ENCODE measurements around the gene SYAP1. TPM values are rescaled to one million over a fixed set of nuclear protein-coding genes. Genes with fewer than 3 reads are reported as not detected.

SYAP1 gene, protein sequence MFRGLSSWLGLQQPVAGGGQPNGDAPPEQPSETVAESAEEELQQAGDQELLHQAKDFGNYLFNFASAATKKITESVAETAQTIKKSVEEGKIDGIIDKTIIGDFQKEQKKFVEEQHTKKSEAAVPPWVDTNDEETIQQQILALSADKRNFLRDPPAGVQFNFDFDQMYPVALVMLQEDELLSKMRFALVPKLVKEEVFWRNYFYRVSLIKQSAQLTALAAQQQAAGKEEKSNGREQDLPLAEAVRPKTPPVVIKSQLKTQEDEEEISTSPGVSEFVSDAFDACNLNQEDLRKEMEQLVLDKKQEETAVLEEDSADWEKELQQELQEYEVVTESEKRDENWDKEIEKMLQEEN
- total RNA-seq (30.8 and 49.7 TPM in 2 replicates), polyA plus RNA-seq (19.4 and 29.6 TPM in 2 replicates), polyA minus RNA-seq (ENCODE audit: low replicate concordance) (9.8 and 10.2 TPM in 2 replicates)
- 18.7 and 26.4 TPM in 2 replicates for polyA plus RNA-seq (2012)

DNA sequence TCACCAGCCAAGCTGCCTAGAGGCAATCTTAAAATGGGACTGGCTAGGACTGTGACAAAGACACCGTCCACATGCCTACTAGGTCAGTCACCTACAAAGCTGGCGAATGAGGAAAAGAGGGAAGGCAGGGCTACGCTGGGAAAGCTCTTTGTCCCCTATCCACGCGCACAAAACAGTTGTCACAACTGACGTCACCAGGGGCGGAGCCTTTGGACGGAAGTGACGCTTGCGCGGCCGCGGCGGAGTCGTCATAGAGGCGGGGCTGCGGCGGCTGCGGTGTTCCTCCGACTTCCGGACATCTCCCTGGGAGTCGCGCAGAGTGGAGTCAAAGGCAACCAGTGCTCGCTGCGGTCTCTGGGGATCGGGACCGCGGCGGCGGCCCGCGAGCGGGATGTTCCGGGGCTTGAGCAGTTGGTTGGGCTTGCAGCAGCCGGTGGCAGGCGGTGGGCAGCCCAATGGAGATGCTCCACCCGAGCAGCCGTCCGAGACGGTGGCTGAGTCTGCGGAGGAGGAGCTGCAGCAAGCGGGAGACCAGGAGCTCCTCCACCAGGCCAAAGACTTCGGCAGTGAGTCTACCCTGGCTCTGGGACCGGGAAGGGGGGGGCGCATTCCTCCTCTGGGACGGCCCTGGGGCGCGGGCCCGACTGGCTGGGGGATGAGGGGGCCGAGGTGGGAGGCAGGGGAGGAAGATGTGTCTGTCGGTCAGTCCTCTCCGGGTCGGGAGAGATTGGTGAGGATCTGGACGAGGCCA lies at the start of gene SYAP1:
Gene SYAP1, plus strand, starts transcription at position 279 of the 751 bp plus-strand sequence. Its CDS starts 113 bp downstream, at position 392.
- Histone ChIP-seq H4K20me1 (ENCODE audit: control insufficient read depth, extremely low read depth, insufficient read depth, low read length) (no peaks in the 10 kb centered on the region), H3K9me3 (ENCODE audit: control insufficient read depth, insufficient read depth, low read depth, low read length) (no peaks in the 10 kb centered on the region), H3K9ac (ENCODE audit: insufficient read depth, low read length) (peak within 1 kb of the TSS; percentile 94), H2AFZ (ENCODE audit: low read length) (peak within 1 kb of the TSS; percentile 85), H3K36me3 (ENCODE audit: control insufficient read depth, insufficient read depth, low read length) (no peaks in the 10 kb centered on the region), H3K27ac (ENCODE audit: insufficient read depth, low read length) (peak within 1 kb of the TSS; percentile 100), H3K4me3 (replicated peaks in 1 of 4; ENCODE audit: control extremely low read depth in 1 of 4, insufficient read depth in 1 of 4, low read depth in 3 of 4, low read length in 4 of 4) (peak within 1 kb of the TSS; percentile 67 to 87 (median 78)), H3K27me3 (ENCODE audit: control insufficient read depth, insufficient read depth, low read length) (no peaks in the 10 kb centered on the region), H3K79me2 (ENCODE audit: control insufficient read depth, insufficient read depth, low read length) (peaks cover 39% of the 10 kb centered on the region), H3K4me1 (ENCODE audit: control insufficient read depth, extremely low read depth, insufficient read depth, low read length) (no peaks in the 10 kb centered on the region), H3K4me2 (ENCODE audit: extremely low read depth, insufficient read depth, low read length) (peak within 1 kb of the TSS; percentile 100)
- TF ChIP-seq, protein P1, sequence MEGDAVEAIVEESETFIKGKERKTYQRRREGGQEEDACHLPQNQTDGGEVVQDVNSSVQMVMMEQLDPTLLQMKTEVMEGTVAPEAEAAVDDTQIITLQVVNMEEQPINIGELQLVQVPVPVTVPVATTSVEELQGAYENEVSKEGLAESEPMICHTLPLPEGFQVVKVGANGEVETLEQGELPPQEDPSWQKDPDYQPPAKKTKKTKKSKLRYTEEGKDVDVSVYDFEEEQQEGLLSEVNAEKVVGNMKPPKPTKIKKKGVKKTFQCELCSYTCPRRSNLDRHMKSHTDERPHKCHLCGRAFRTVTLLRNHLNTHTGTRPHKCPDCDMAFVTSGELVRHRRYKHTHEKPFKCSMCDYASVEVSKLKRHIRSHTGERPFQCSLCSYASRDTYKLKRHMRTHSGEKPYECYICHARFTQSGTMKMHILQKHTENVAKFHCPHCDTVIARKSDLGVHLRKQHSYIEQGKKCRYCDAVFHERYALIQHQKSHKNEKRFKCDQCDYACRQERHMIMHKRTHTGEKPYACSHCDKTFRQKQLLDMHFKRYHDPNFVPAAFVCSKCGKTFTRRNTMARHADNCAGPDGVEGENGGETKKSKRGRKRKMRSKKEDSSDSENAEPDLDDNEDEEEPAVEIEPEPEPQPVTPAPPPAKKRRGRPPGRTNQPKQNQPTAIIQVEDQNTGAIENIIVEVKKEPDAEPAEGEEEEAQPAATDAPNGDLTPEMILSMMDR (conservative IDR thresholded peaks at IDR 0.05 in 1 of 2, IDR thresholded peaks at IDR 0.05 in 1 of 2; ENCODE audit: low read depth in 1 of 2, low read length in 2 of 2): no peak
- no peak for TF ChIP-seq EZH2 (IDR thresholded peaks at IDR 0.05; ENCODE audit: low read length, missing control alignments)
- peak; percentile 97 for DNase-seq (ENCODE audit: low read depth in 2 of 2)

DNA sequence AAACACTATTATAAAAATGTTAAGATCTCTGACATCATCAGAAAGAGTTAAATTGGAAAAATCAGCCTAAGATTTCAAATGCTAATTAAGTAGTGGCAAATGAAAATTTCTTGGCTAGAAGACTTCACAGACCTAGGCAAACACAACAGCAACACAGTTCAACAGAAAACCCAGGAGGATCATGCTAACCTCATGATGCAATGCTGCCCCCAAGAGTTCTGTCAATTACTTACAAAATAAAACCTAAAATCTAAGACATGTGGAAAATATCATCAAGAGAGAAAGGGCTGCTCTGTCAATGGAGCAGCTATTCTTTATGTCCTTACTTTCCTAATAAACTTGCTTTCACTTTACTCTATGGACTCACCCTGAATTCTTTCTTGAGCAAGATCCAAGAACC lies 48.4 kb upstream of the SYAP1 start:
- no peak for TF ChIP-seq EZH2 (IDR thresholded peaks at IDR 0.05; ENCODE audit: low read length, missing control alignments)
- TF ChIP-seq, protein P1 (conservative IDR thresholded peaks at IDR 0.05 in 1 of 2, IDR thresholded peaks at IDR 0.05 in 1 of 2; ENCODE audit: low read depth in 1 of 2, low read length in 2 of 2): peak in 1 of 2 donors; percentile 24
- H3K9ac ChIP-seq (ENCODE audit: insufficient read depth, low read length): no peak overlapping the region
- H3K9me3 ChIP-seq (ENCODE audit: control insufficient read depth, insufficient read depth, low read depth, low read length): no peaks in the 10 kb centered on the region

DNA sequence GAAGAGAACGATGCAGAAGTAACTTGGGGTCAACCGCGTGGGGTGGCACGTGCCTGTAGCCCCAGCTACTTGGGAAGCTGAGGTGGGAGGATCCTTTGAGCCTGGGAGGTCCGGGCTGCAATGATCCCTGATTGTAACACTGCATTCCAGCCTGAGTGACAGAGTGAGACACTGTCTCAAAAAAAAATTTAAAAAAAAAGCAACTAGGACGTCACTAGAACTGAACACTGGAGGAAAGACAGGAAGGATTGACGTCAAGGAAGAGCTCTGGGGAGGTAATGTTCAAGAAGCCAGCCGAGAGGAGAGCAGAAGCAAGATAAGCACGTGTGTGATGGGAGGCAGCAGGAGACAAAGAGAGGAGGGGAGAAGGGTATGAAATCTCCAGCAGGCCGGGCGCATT lies 40.7 kb upstream of the SYAP1 start:
- Histone ChIP-seq H4K20me1 (ENCODE audit: control insufficient read depth, extremely low read depth, insufficient read depth, low read length) (no peaks in the 10 kb centered on the region), H3K4me1 (ENCODE audit: control insufficient read depth, extremely low read depth, insufficient read depth, low read length) (no peaks in the 10 kb centered on the region), H3K79me2 (ENCODE audit: control insufficient read depth, insufficient read depth, low read length) (no peaks in the 10 kb centered on the region), H2AFZ (ENCODE audit: low read length) (no peak overlapping the region), H3K9ac (ENCODE audit: insufficient read depth, low read length) (no peak overlapping the region), H3K9me3 (ENCODE audit: control insufficient read depth, insufficient read depth, low read depth, low read length) (no peaks in the 10 kb centered on the region), H3K27ac (ENCODE audit: insufficient read depth, low read length) (no peak overlapping the region), H3K4me3 (replicated peaks in 1 of 4; ENCODE audit: control extremely low read depth in 1 of 4, insufficient read depth in 1 of 4, low read depth in 3 of 4, low read length in 4 of 4) (no peak overlapping the region), H3K36me3 (ENCODE audit: control insufficient read depth, insufficient read depth, low read length) (no peaks in the 10 kb centered on the region), H3K4me2 (ENCODE audit: extremely low read depth, insufficient read depth, low read length) (no peak overlapping the region), H3K27me3 (ENCODE audit: control insufficient read depth, insufficient read depth, low read length) (no peaks in the 10 kb centered on the region)
- no peak for DNase-seq (ENCODE audit: low read depth in 2 of 2)
- TF ChIP-seq, protein P1 (conservative IDR thresholded peaks at IDR 0.05 in 1 of 2, IDR thresholded peaks at IDR 0.05 in 1 of 2; ENCODE audit: low read depth in 1 of 2, low read length in 2 of 2): no peak
- TF ChIP-seq EZH2 (IDR thresholded peaks at IDR 0.05; ENCODE audit: low read length, missing control alignments): no peak

More for the DNA sequence above, 48.4 kb upstream of the SYAP1 start:
- DNase-seq (ENCODE audit: low read depth in 2 of 2): peak; percentile 45 to 69
- Histone ChIP-seq H3K27ac (ENCODE audit: insufficient read depth, low read length) (no peak overlapping the region), H3K79me2 (ENCODE audit: control insufficient read depth, insufficient read depth, low read length) (no peaks in the 10 kb centered on the region), H3K27me3 (ENCODE audit: control insufficient read depth, insufficient read depth, low read length) (no peaks in the 10 kb centered on the region), H4K20me1 (ENCODE audit: control insufficient read depth, extremely low read depth, insufficient read depth, low read length) (no peaks in the 10 kb centered on the region), H3K4me3 (replicated peaks in 1 of 4; ENCODE audit: control extremely low read depth in 1 of 4, insufficient read depth in 1 of 4, low read depth in 3 of 4, low read length in 4 of 4) (no peak overlapping the region), H3K36me3 (ENCODE audit: control insufficient read depth, insufficient read depth, low read length) (no peaks in the 10 kb centered on the region), H3K4me2 (ENCODE audit: extremely low read depth, insufficient read depth, low read length) (no peak overlapping the region), H2AFZ (ENCODE audit: low read length) (no peak overlapping the region), H3K4me1 (ENCODE audit: control insufficient read depth, extremely low read depth, insufficient read depth, low read length) (peaks cover 7% of the 10 kb centered on the region)

All from fibroblast of lung (primary cell).